ENCODE data around the gene TMEM106A.
"Not testable (repeated sequence)": the region's sequence is repeated elsewhere in the genome, so short reads cannot be mapped to it uniquely, and the experiment has no call there.

TMEM106A gene

GRCh38 chr17:43220511-43221125 is 8.9 kb downstream of the TMEM106A start:
- FAIRE-seq (no peak), DNase-seq (ENCODE audit: insufficient read length, low spot score) (no peak)
- no peak for TF ChIP-seq POLR2A (IDR thresholded peaks at IDR 0.05; ENCODE audit: low read depth, low read length)

- no peak for FAIRE-seq
- no peak for TF ChIP-seq POLR2A (IDR thresholded peaks at IDR 0.05; ENCODE audit: low read depth, low read length)
Measured at GRCh38 chr17:43224146-43224705, 12.6 kb downstream of the TMEM106A start.

GRCh38 chr17:43226393-43226792 is 14.7 kb downstream of the TMEM106A start:
- FAIRE-seq: no peak
- TF ChIP-seq POLR2A (IDR thresholded peaks at IDR 0.05; ENCODE audit: low read depth, low read length): no peak
- no peak for DNase-seq (ENCODE audit: insufficient read length, low spot score)

More at GRCh38 chr17:43224146-43224705, 12.6 kb downstream of the TMEM106A start:
- no peak for DNase-seq (ENCODE audit: insufficient read length, low spot score)

GRCh38 chr17:43228020-43228782 is 16.5 kb downstream of the TMEM106A start, which contains the start of gene CCDC200:
Gene CCDC200, minus strand, starts transcription at chr17:43228623. Its CDS starts 69 bp downstream, at chr17:43228554.
- not testable (repeated sequence) for DNase-seq (ENCODE audit: insufficient read length, low spot score); FAIRE-seq

- DNase-seq (ENCODE audit: insufficient read length, low spot score); FAIRE-seq: not testable (repeated sequence)
Measured at GRCh38 chr17:43231205-43232020, 19.7 kb downstream of the TMEM106A start.

DNA sequence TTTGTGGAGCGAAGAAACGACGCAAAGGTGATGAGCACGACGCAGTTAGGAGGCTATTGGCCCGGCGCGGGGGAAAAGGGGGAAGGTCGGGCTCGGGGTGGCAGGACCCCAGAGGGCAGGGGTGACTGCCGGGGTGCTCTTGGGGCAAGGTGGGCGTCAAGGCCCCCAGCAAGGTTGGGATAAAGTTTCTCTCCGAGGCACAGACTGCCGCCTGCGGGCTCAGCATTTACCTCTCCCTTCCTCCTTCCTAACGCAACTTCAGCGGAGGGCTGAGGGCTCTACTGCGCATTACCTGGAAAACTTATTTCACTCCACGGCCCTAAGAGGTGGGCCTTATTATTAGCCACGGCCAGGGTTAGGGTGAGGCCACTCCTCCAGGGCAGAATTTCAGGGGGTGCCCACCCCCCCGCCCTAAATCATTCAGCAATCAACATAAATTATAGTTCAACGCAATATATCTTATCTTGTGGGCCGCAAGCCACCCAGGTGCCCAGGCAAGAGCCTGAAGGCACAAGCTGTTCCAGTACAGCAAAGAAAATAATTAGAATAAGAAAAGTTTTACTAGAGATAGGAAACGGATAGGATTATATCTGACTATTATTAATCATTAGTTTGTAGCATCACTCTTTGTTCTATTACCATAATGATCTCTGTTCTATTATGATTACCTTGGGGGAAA is 20.5 kb downstream of the TMEM106A start:
- DNase-seq (ENCODE audit: insufficient read length, low spot score); FAIRE-seq: not testable (repeated sequence)

- DNase-seq (ENCODE audit: insufficient read length, low spot score); FAIRE-seq: not testable (repeated sequence)
Measured at GRCh38 chr17:43233263-43233662, 21.6 kb downstream of the TMEM106A start.

GRCh38 chr17:43233877-43234276 is 22.2 kb downstream of the TMEM106A start, which contains the start of gene RNU2-1:
Gene RNU2-1, minus strand, starts transcription at chr17:43233977.
- DNase-seq (ENCODE audit: insufficient read length, low spot score); FAIRE-seq: not testable (repeated sequence)

- DNase-seq (ENCODE audit: insufficient read length, low spot score); FAIRE-seq: not testable (repeated sequence)
Measured at GRCh38 chr17:43239597-43239996, 27.9 kb downstream of the TMEM106A start.

- FAIRE-seq; DNase-seq (ENCODE audit: insufficient read length, low spot score): not testable (repeated sequence)
Measured at GRCh38 chr17:43240596-43241352, 29.1 kb downstream of the TMEM106A start.

DNA sequence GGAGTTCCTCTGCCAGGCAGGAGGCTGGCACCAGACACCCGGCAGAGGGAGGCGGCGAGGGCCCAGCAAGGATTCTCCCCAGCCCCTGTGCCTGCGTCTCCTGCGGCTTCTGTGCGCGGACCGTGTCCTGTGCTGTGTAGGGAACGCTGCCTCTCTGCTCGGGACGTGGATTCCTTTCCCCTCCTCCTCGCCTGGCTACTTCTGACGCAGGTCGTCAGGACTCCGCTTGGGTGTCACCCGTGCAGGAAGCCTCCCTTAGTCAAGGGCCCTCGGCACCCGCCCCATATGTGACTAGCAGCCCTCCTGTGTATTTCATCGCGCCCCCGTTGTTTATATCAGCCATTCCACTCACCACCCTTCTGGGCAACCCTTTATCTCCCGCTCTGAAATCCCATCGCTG is 34.8 kb downstream of the TMEM106A start:
- FAIRE-seq; DNase-seq (ENCODE audit: insufficient read length, low spot score): not testable (repeated sequence)
